Measurements from ENCODE around the gene MAN1A1.

MAN1A1 gene

DNA sequence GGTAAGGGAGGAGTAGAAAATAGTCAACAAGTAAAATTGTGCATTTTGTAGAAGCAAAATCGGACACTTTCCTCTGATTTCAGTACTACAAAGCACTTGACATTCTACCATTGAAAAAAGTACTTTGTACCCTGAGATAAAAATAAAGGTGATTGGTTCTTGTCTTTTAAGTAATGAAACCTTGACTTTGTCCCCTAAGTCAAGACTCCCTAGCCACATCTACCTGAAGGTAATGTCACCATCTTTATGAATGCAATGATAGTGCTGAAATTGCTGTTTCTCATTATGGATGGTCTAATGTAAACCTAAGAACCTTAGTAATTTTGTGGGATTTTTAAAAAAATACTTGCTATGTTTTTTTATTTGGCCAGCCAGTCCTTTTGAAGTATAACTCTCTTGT lies 2.4 kb upstream of the MAN1A1 start:
- TF ChIP-seq, protein P1, sequence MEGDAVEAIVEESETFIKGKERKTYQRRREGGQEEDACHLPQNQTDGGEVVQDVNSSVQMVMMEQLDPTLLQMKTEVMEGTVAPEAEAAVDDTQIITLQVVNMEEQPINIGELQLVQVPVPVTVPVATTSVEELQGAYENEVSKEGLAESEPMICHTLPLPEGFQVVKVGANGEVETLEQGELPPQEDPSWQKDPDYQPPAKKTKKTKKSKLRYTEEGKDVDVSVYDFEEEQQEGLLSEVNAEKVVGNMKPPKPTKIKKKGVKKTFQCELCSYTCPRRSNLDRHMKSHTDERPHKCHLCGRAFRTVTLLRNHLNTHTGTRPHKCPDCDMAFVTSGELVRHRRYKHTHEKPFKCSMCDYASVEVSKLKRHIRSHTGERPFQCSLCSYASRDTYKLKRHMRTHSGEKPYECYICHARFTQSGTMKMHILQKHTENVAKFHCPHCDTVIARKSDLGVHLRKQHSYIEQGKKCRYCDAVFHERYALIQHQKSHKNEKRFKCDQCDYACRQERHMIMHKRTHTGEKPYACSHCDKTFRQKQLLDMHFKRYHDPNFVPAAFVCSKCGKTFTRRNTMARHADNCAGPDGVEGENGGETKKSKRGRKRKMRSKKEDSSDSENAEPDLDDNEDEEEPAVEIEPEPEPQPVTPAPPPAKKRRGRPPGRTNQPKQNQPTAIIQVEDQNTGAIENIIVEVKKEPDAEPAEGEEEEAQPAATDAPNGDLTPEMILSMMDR (IDR thresholded peaks at IDR 0.05; ENCODE audit: low read depth, low read length, missing control alignments) = no peak
- no peak overlapping the region for H3K4me3 ChIP-seq (ENCODE audit: low read depth, low read length)
- DNase-seq (ENCODE audit: low read depth) = no peak

DNA sequence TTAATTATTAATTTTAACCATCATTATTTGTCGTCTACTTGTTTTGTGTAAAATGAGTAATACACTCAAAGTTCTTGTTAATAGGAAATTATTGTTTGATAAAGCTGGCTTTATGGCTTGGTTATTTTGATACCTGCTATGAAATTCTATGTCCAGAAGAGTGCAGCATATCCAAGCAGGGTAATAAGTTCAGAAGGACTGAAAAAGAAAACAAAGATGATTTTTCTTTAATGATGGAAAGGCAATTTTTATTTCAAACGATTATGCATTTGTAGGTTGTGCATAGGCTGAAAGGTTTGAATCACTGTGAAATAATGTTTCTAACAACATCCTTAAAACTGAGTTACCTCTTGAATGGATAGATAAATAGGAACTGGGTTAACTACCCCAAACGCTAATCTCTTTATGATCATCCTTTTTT lies 1.4 kb upstream of the MAN1A1 start:
- peak overlapping the region; percentile 98 for H3K4me3 ChIP-seq (ENCODE audit: low read depth, low read length)
- DNase-seq (ENCODE audit: low read depth) = no peak

DNA sequence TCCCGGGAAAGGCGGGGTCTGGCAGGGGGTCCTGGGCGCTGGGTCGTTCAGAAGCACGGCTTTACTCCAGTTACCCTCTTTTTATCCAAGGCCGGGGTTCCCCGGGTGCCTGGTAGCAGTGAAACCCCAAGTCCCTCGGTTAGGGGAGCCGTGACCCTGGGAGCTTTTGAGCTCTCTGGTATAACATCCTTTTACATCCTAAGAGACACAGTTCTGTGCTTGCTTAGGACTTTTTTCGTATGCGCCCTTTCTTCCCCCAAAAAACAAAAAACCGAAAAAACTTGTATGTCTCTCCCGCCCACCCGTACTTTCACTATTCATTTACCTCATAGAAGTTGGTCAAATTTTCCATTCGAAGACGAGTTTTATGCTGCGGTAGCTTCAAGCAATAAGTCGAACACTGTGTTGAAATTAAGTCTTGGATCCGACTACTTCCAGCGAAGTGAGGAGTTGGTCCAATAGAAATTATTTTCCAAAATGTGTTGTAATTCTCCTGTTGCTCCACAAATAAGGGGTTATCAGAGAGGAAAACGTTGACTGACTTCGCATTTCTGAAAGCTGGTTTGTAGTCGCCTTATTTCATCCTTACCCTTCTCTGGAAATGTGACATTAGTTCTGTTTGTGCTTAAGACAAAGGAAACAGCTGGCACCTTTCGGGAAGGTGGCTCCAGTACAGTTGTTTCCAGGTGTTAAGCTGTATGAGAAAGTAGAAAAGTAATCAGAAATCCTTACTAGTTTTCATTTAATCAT lies 816 bp upstream of the MAN1A1 start:
- H3K4me3 ChIP-seq (ENCODE audit: low read depth, low read length) = peak overlapping the region; percentile 98
- DNase-seq (ENCODE audit: low read depth) = peak; percentile 60
- TF ChIP-seq, protein P1 (IDR thresholded peaks at IDR 0.05; ENCODE audit: low read depth, low read length, missing control alignments) = no peak

More for the DNA sequence above, 1.4 kb upstream of the MAN1A1 start:
- TF ChIP-seq, protein P1 (IDR thresholded peaks at IDR 0.05; ENCODE audit: low read depth, low read length, missing control alignments) = peak; percentile 28

DNA sequence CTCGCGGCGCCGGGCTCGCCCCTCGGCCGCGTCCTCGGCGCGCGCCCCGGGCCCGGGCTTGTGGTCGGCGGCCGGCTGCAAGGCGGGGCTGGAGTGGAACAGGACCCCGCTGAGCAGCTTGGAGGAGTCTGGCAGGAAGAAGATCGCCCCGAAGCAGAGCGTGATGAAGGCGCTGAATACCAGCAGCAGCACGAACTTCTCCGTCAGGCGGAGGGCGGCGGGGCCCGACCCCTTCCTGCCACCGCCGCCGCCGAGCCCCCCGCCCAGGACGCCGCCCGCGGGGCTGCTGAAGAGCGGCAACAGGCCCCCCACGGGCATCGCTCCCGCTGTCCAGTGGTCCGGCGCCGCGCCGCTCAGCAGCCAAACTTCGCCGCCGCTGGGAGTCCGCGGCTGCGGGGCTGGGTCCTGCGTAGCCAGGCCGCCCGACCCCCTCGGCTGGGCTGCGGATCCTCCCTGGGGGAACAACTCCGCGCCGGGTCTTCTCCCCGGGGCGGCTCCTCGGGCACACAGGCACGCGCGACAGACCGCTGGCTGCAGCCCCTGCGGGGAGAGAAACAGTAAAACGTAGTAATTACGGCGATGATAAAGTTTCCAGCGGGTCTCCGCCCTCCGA lies 707 bp downstream of the MAN1A1 start:
- DNase-seq (ENCODE audit: low read depth) = no peak
- TF ChIP-seq, protein P1 (IDR thresholded peaks at IDR 0.05; ENCODE audit: low read depth, low read length, missing control alignments) = no peak
- peak overlapping the region; percentile 98 for H3K4me3 ChIP-seq (ENCODE audit: low read depth, low read length)

DNA sequence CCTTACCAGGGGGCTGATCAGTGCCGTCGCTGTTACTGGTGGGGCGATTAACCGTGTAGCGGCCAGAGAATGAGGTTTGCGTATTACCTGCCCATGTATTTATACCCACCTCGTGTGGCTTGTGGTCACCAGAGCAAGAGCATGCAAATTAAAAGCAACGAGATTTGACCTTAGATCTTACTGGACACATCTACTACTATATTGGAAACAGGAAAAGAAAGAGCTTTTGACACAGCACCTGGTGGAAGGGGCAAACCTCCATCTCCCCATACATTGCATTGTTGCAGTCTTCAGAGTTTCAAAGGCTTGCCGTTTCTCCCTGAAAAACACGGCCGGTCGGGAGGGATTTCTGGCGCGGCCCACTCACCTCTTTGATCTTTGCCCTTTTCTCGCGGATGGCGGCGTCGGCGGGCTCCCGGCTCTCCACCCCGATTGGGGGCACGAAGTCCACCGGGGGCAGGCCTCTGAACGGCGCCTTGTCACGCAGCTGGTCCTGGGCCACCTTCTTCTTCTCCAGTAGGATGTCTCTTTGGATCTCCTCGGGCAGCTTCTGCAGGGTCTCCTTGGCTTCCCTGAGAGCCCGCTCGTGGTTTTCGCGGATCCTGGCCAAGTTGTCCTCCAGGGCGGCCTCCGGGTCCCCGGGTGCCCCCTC lies 1.3 kb downstream of the MAN1A1 start:
- peak; percentile 45 for DNase-seq (ENCODE audit: low read depth)
- H3K4me3 ChIP-seq (ENCODE audit: low read depth, low read length) = peak overlapping the region; percentile 98
- TF ChIP-seq, protein P1 (IDR thresholded peaks at IDR 0.05; ENCODE audit: low read depth, low read length, missing control alignments) = no peak

DNA sequence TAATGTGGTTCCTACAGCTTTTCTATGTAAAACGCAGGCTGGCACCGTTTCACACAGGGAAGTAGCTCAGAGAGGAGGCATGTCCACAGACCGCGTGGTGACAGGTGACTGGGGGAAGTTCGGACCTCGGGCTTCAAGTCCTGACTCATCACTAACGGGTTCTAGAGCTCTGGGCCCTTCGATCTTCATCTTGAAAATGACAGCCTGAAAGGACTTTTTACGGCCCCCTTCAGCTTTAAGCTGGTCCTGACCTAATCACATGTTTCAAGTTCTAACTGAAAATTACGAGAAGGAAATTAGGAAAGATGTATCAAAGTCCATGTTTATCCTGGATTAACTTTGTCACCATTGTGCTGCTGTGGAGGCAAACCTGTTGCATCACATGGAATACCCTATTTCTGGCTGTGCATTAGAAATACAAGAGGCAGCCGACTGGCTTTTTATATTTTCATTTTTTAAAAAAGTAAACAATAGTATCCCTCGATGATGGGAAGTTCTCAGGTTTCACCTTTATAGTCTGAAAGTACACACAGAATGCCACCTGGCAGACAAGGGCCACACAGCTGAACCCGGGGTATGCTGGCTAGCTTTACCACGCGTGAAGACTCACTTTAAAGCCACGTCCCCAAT lies 2.0 kb downstream of the MAN1A1 start:
- TF ChIP-seq, protein P1 (IDR thresholded peaks at IDR 0.05; ENCODE audit: low read depth, low read length, missing control alignments) = no peak
- H3K4me3 ChIP-seq (ENCODE audit: low read depth, low read length) = peak overlapping the region; percentile 98
- peak; percentile 47 for DNase-seq (ENCODE audit: low read depth)

Measured in GM12864 (cell line).